Breast epithelium (tissue), 4 donors: Measurements from ENCODE around the gene GPR152. TPM values are rescaled to one million over a fixed set of nuclear protein-coding genes. Genes with fewer than 3 reads are reported as not detected.

Experiments
- DNase-seq, 2 donors: peaks; one replicate each; pipeline ENCODE4 v3.0.0-alpha.2; 2019; ENCODE audit warnings: low spot score in 2 of 2
- H3K27ac ChIP-seq, 2 donors: fragments of 200-600 bp; sonication (generic) in 1 of 2; one replicate each; pipeline ENCODE4 v1.5.1; 2016 to 2019; ENCODE audit warnings: mild to moderate bottlenecking in 1 of 2
- H3K27me3 ChIP-seq, 2 donors: fragments of 200-600 bp; sonication (generic) in 1 of 2; one replicate each; pipeline versions ENCODE4 v1.5.1 to v1.6.0; 2017 to 2019; ENCODE audit warnings: control low read depth in 1 of 2, mild to moderate bottlenecking in 1 of 2
- H3K36me3 ChIP-seq: fragments of 200-600 bp; one replicate; pipeline ENCODE4 v1.5.1; 2019
- H3K4me1 ChIP-seq, 2 donors: fragments of 200-600 bp; sonication (generic); one replicate each; pipeline ENCODE4 v1.5.1; 2016 to 2019; ENCODE audit warnings: control low read depth in 1 of 2
- H3K4me3 ChIP-seq, 3 donors: fragments of 200-600 bp; sonication (generic); 1 replicate in 2 of 3; 2 replicates in 1 of 3; pipeline ENCODE4 v1.5.1; 2016 to 2019; ENCODE audit warnings: mild to moderate bottlenecking in 3 of 3, moderate library complexity in 2 of 3
- H3K9me3 ChIP-seq, 2 donors: fragments of 200-600 bp; sonication (generic) in 1 of 2; one replicate each; pipeline ENCODE4 v1.5.1; 2016 to 2019; ENCODE audit warnings: control low read depth in 1 of 2
- CTCF ChIP-seq, 3 donors: fragments of 450-650 bp; IDR thresholded peaks; one replicate each; pipeline ENCODE4 v1.5.1; 2016 to 2017; ENCODE audit warnings: antibody characterized with exemption in 3 of 3, mild to moderate bottlenecking in 3 of 3, moderate library complexity in 3 of 3
- POLR2A ChIP-seq: fragments of 450-650 bp; IDR thresholded peaks from one replicate; pipeline ENCODE4 v1.6.1; 2016; ENCODE audit warnings: antibody characterized with exemption, mild to moderate bottlenecking, moderate library complexity
- POLR2AphosphoS5 ChIP-seq, 3 donors: sonication (generic); formaldehyde crosslinking; IDR thresholded peaks; one replicate each; pipeline ENCODE4 v1.6.1; 2017; ENCODE audit warnings: antibody characterized with exemption in 3 of 3
- intact Hi-C: fragments of 100-400 bp; cut with DNase I; formaldehyde crosslinking; loops from one replicate; pipeline ENCODE4 v1.15.1; 2023; ENCODE audit warnings: low total_unique reads
- total RNA-seq, 3 donors: library from RNA; depleted of rRNA; stranded (reverse); fragments of >200 nt; gene quantifications; one replicate each; pipeline ENCODE4 v1.1.0, GENCODE V29; 2016

Gene GPR152
- total RNA-seq, 3 donors from 2014 or later, result not detected

GRCh38 chr11:67442504-67443404 lies 9.8 kb downstream of the GPR152 start:
- Histone ChIP-seq H3K36me3 (no peaks in the 10 kb centered on the region), H3K27me3 (no peaks in the 10 kb centered on the region), H3K9me3 (no peaks in the 10 kb centered on the region), H3K27ac (peak overlapping the region; percentile 91 to 96), H3K4me3 (peak overlapping the region; percentile 77 to 88 (median 79)), H3K4me1 (peaks cover 0 to 12% of the 10 kb centered on the region in 2 donors)
- no peak for DNase-seq
- intact Hi-C loops, result no loop called here
- no peak for TF ChIP-seq CTCF (IDR thresholded peaks at IDR 0.05)
- no peak for TF ChIP-seq POLR2AphosphoS5 (IDR thresholded peaks at IDR 0.05)
- no peak for TF ChIP-seq POLR2A

GRCh38 chr11:67441731-67442351 lies 10.7 kb downstream of the GPR152 start:
- H3K4me1 ChIP-seq, result peaks cover 0 to 12% of the 10 kb centered on the region in 2 donors
- intact Hi-C loops, result no loop called here

GRCh38 chr11:67441098-67441563 lies 11.4 kb downstream of the GPR152 start:
- H3K27ac ChIP-seq, result peak overlapping the region in 1 of 2 donors; percentile 61

More at GRCh38 chr11:67441731-67442351, 10.7 kb downstream of the GPR152 start:
- Histone ChIP-seq H3K27ac (peak overlapping the region; percentile 91 to 96), H3K27me3 (no peaks in the 10 kb centered on the region), H3K4me3 (peak overlapping the region in 1 of 3 donors; percentile 79), H3K9me3 (no peaks in the 10 kb centered on the region), H3K36me3 (no peaks in the 10 kb centered on the region)
- no peak for TF ChIP-seq POLR2AphosphoS5 (IDR thresholded peaks at IDR 0.05)
- no peak for TF ChIP-seq CTCF (IDR thresholded peaks at IDR 0.05)
- TF ChIP-seq POLR2A, result no peak
- no peak for DNase-seq

GRCh38 chr11:67440229-67441097 lies 12.1 kb downstream of the GPR152 start:
- Histone ChIP-seq H3K36me3 (no peaks in the 10 kb centered on the region), H3K27me3 (no peaks in the 10 kb centered on the region), H3K4me1 (peaks cover 0 to 12% of the 10 kb centered on the region in 2 donors), H3K9me3 (no peaks in the 10 kb centered on the region), H3K27ac (peak overlapping the region; percentile 10 to 61), H3K4me3 (no peak overlapping the region)
- intact Hi-C loops, result no loop called here
- no peak for DNase-seq
- TF ChIP-seq CTCF (IDR thresholded peaks at IDR 0.05) (no peak), POLR2A (no peak), POLR2AphosphoS5 (IDR thresholded peaks at IDR 0.05) (no peak)

More at GRCh38 chr11:67441098-67441563, 11.4 kb downstream of the GPR152 start:
- Histone ChIP-seq H3K4me3 (no peak overlapping the region), H3K27me3 (no peaks in the 10 kb centered on the region), H3K4me1 (peaks cover 0 to 12% of the 10 kb centered on the region in 2 donors), H3K36me3 (no peaks in the 10 kb centered on the region), H3K9me3 (no peaks in the 10 kb centered on the region)
- no peak for TF ChIP-seq CTCF (IDR thresholded peaks at IDR 0.05)
- TF ChIP-seq POLR2AphosphoS5 (IDR thresholded peaks at IDR 0.05), result no peak
- TF ChIP-seq POLR2A, result no peak
- no peak for DNase-seq
- intact Hi-C loops, result no loop called here
